Measurements from ENCODE around the gene OR13J1.
"Not testable (repeated sequence)": the region's sequence is repeated elsewhere in the genome, so short reads cannot be mapped to it uniquely, and the experiment has no call there.

OR13J1 gene

GRCh38 chr9:35904338-35904737 is 34.1 kb upstream of the OR13J1 start:
- no peak for DNase-seq

- no peak for DNase-seq
Measured at GRCh38 chr9:35903049-35903448, 32.8 kb upstream of the OR13J1 start.

- no peak for DNase-seq
Measured at GRCh38 chr9:35899021-35899420, 28.8 kb upstream of the OR13J1 start.

GRCh38 chr9:35898337-35898736 is 28.1 kb upstream of the OR13J1 start:
- no peak for DNase-seq

- DNase-seq = not testable (repeated sequence)
Measured at GRCh38 chr9:35897376-35898099, 27.3 kb upstream of the OR13J1 start.

- no peak for DNase-seq
Measured at GRCh38 chr9:35896570-35896969, 26.4 kb upstream of the OR13J1 start.

GRCh38 chr9:35892051-35892450 is 21.9 kb upstream of the OR13J1 start:
- no peak for DNase-seq

GRCh38 chr9:35891646-35892045 is 21.4 kb upstream of the OR13J1 start:
- DNase-seq = no peak

- DNase-seq = not testable (repeated sequence)
Measured at GRCh38 chr9:35884908-35885307, 14.7 kb upstream of the OR13J1 start.

GRCh38 chr9:35882996-35883395 is 12.8 kb upstream of the OR13J1 start:
- DNase-seq = no peak

GRCh38 chr9:35882263-35882848 is 12.2 kb upstream of the OR13J1 start:
- no peak for DNase-seq

GRCh38 chr9:35872505-35872904 is 2.3 kb upstream of the OR13J1 start:
- DNase-seq = no peak

GRCh38 chr9:35871545-35871944 is 1.3 kb upstream of the OR13J1 start:
- no peak for DNase-seq

- DNase-seq = no peak
Measured at GRCh38 chr9:35869621-35870216, 482 bp downstream of the OR13J1 start.

- DNase-seq = no peak
Measured at GRCh38 chr9:35868933-35869332, 1.3 kb downstream of the OR13J1 start.

- DNase-seq = no peak
Measured at GRCh38 chr9:35867538-35867937, 2.7 kb downstream of the OR13J1 start.

- no peak for DNase-seq
Measured at GRCh38 chr9:35864695-35865255, 5.4 kb downstream of the OR13J1 start.

- no peak for DNase-seq
Measured at GRCh38 chr9:35863583-35863982, 6.6 kb downstream of the OR13J1 start.

- no peak for DNase-seq
Measured at GRCh38 chr9:35862328-35862727, 7.9 kb downstream of the OR13J1 start.

- no peak for DNase-seq
Measured at GRCh38 chr9:35861161-35861897, 8.9 kb downstream of the OR13J1 start.

GRCh38 chr9:35859990-35860339 is 10.2 kb downstream of the OR13J1 start:
- DNase-seq = no peak

- DNase-seq = no peak
Measured at GRCh38 chr9:35859310-35859989, 10.8 kb downstream of the OR13J1 start.

- no peak for DNase-seq
Measured at GRCh38 chr9:35858458-35858857, 11.7 kb downstream of the OR13J1 start.

Data from activated gamma-delta T cell (primary cell).